Measurements from ENCODE around the gene RCE1.

DNA sequence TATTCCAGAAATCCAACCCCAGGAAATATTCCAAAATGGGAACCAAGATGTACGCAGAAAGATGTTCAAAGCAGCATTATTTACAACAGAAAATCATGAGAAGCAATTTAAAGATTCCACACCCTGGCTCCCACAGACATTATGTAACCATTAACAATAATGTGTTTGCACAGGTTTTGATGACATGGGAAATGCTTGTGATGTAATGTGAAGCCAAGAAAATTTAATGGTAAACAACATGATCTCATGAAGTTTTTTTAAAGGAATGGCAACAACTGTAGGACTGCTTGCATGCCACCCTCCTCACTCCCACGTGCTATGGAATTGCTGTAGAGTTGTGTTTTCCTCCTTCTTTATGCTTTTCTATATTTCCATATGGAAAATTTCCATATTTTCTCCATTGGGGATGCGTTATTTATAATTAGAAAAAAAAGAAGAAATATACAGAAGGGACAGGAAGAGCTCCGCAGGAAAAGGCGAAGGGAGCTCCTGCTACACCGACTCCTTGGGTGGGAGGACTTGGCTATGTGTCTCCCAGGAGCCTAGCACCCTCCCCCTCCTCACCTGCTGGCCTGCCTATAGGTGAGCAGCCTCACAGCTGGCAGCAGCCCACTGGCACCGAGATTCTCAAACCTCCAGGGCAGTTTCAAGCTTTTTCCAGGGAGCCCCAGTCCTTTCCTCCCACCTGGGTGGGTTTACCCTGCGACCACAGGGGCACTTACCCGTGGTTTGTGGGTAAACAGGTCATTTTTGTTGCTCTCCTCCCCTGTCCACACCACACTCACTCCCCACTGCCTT is 34.5 kb downstream of the RCE1 start:
- TF ChIP-seq CTCF (IDR thresholded peaks at IDR 0.05; ENCODE audit: borderline replicate concordance, extremely low read depth, low read length, poor library complexity, severe bottlenecking) (no peak), EZH2 (IDR thresholded peaks at IDR 0.05; ENCODE audit: borderline replicate concordance, low read depth, low read length, severe bottlenecking) (no peak)

All from DND-41 (cell line).